Right renal pelvis (tissue), 4 donors: Measurements from ENCODE around the gene ACAP3. TPM values are rescaled to one million over a fixed set of nuclear protein-coding genes. Genes with fewer than 3 reads are reported as not detected.

ENCODE experiments used
- DNase-seq, 4 donors: peaks; one replicate each; pipeline ENCODE4 v3.0.0-alpha.2; 2013; ENCODE audit warnings: low read depth in 4 of 4, low spot score in 3 of 4, missing footprints in 1 of 4
- polyA plus RNA-seq, 4 donors: library from polyadenylated mRNA; unstranded; fragments of 120-200 nt; gene quantifications; one replicate each; pipeline ENCODE4 v1.2.1, GENCODE V29; 2013; ENCODE audit not compliant: insufficient read length in 4 of 4

ACAP3 gene
- polyA plus RNA-seq, 4 donors = 21.7 to 38.7 (median 24.4) TPM

- no peak for DNase-seq
Observed at GRCh38 chr1:1344655-1345361, 37.1 kb upstream of the ACAP3 start.

- DNase-seq = no peak
Observed at GRCh38 chr1:1343811-1344421, 36.2 kb upstream of the ACAP3 start.

GRCh38 chr1:1342584-1343115, 34.9 kb upstream of the ACAP3 start:
- DNase-seq = no peak

GRCh38 chr1:1342061-1342562, 34.4 kb upstream of the ACAP3 start:
- no peak for DNase-seq

GRCh38 chr1:1341549-1342021, 33.9 kb upstream of the ACAP3 start:
- DNase-seq = no peak

- no peak for DNase-seq
Observed at GRCh38 chr1:1340791-1341548, 33.2 kb upstream of the ACAP3 start.

- no peak for DNase-seq
Observed at GRCh38 chr1:1340185-1340584, 32.5 kb upstream of the ACAP3 start.

GRCh38 chr1:1338278-1338677, 30.5 kb upstream of the ACAP3 start:
- DNase-seq = no peak

GRCh38 chr1:1337793-1338147, 30.0 kb upstream of the ACAP3 start:
- DNase-seq = no peak

GRCh38 chr1:1336931-1337792, 29.4 kb upstream of the ACAP3 start:
- no peak for DNase-seq

- DNase-seq = no peak
Observed at GRCh38 chr1:1336446-1336845, 28.7 kb upstream of the ACAP3 start.

- no peak for DNase-seq
Observed at GRCh38 chr1:1335792-1336248, 28.1 kb upstream of the ACAP3 start.

GRCh38 chr1:1335283-1335682, 27.6 kb upstream of the ACAP3 start:
- no peak for DNase-seq

- DNase-seq = no peak
Observed at GRCh38 chr1:1334835-1335234, 27.1 kb upstream of the ACAP3 start.

- DNase-seq = no peak
Observed at GRCh38 chr1:1333551-1334241, 26.0 kb upstream of the ACAP3 start.

GRCh38 chr1:1332774-1333480, 25.2 kb upstream of the ACAP3 start:
- DNase-seq = no peak

GRCh38 chr1:1332031-1332755, 24.5 kb upstream of the ACAP3 start:
- DNase-seq = no peak
